Effector memory CD4-positive, alpha-beta T cell (primary cell): ENCODE measurements around the gene SLC22A23.

Experiments used
- DNase-seq, 3 donors: peaks; one replicate each; pipeline ENCODE4 v3.0.0-alpha.2; 2020
- H3K27ac ChIP-seq: 2 replicates; pipeline ENCODE4 v1.7.0; 2013; ENCODE audit warnings: mild to moderate bottlenecking, low read length, moderate library complexity; ENCODE audit not compliant: insufficient read depth, poor library complexity, severe bottlenecking
- H3K27me3 ChIP-seq: replicated peaks from 2 replicates; pipeline ENCODE4 v1.7.0; 2013; ENCODE audit warnings: mild to moderate bottlenecking, low read length; ENCODE audit not compliant: insufficient read depth, control insufficient read depth, poor library complexity, severe bottlenecking
- H3K36me3 ChIP-seq: 2 replicates; pipeline ENCODE4 v1.7.0; 2013; ENCODE audit warnings: mild to moderate bottlenecking, low read length, moderate library complexity; ENCODE audit not compliant: control insufficient read depth, insufficient read depth
- H3K4me1 ChIP-seq: 2 replicates; pipeline ENCODE4 v1.7.0; 2013; ENCODE audit warnings: low read length, mild to moderate bottlenecking; ENCODE audit not compliant: control insufficient read depth, insufficient read depth, poor library complexity, severe bottlenecking
- H3K4me3 ChIP-seq: 2 replicates; pipeline ENCODE4 v1.7.0; 2013; ENCODE audit warnings: low read length, low read depth, mild to moderate bottlenecking; ENCODE audit not compliant: insufficient read depth, poor library complexity, severe bottlenecking
- H3K9me3 ChIP-seq: 2 replicates; pipeline ENCODE4 v1.7.0; 2013; ENCODE audit warnings: mild to moderate bottlenecking, low read length, moderate library complexity; ENCODE audit not compliant: control insufficient read depth

The SLC22A23 gene

GRCh38 chr6:3397229-3398164 is 59.4 kb downstream of the SLC22A23 start:
- no peaks in the 10 kb centered on the region for H3K4me1 ChIP-seq
- no peaks in the 10 kb centered on the region for H3K27me3 ChIP-seq
- H3K9me3 ChIP-seq: no peaks in the 10 kb centered on the region
- no peaks in the 10 kb centered on the region for H3K36me3 ChIP-seq
- no peak overlapping the region for H3K27ac ChIP-seq
- DNase-seq: no peak
- H3K4me3 ChIP-seq: no peak overlapping the region

- Histone ChIP-seq H3K9me3 (no peaks in the 10 kb centered on the region), H3K4me1 (no peaks in the 10 kb centered on the region), H3K27me3 (no peaks in the 10 kb centered on the region), H3K36me3 (no peaks in the 10 kb centered on the region), H3K4me3 (no peak overlapping the region), H3K27ac (no peak overlapping the region)
- DNase-seq: no peak
These were observed 60.2 kb downstream of the SLC22A23 start for GRCh38 chr6:3396503-3397180.

- Histone ChIP-seq H3K27me3 (no peaks in the 10 kb centered on the region), H3K4me3 (no peak overlapping the region), H3K36me3 (no peaks in the 10 kb centered on the region), H3K27ac (no peak overlapping the region), H3K4me1 (no peaks in the 10 kb centered on the region), H3K9me3 (no peaks in the 10 kb centered on the region)
- DNase-seq: no peak
These were observed 62.2 kb downstream of the SLC22A23 start for GRCh38 chr6:3394671-3395070.

DNA sequence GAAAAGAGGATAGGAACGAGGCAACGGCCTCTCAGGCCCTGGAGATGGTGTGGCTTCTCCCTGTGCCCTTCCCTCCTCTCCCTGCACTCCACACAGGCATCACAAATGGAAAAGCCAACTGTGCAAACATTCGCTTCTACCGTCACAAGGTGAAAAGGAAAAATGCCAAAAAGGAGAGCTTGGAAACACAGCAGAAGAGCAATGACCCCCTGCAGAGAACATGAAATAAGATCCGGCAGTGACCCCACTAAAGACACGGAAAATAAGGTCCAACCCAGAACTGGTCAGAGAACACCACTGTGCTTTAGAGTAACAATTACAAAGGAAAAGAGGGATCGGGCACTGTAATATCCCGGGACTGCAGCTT is 63.0 kb downstream of the SLC22A23 start:
- H3K36me3 ChIP-seq: no peaks in the 10 kb centered on the region
- no peaks in the 10 kb centered on the region for H3K9me3 ChIP-seq
- H3K4me3 ChIP-seq: no peak overlapping the region
- H3K4me1 ChIP-seq: no peaks in the 10 kb centered on the region
- no peak for DNase-seq
- no peak overlapping the region for H3K27ac ChIP-seq
- H3K27me3 ChIP-seq: no peaks in the 10 kb centered on the region

GRCh38 chr6:3392930-3393835 is 63.7 kb downstream of the SLC22A23 start:
- Histone ChIP-seq H3K27me3 (no peaks in the 10 kb centered on the region), H3K9me3 (no peaks in the 10 kb centered on the region), H3K4me1 (no peaks in the 10 kb centered on the region), H3K36me3 (no peaks in the 10 kb centered on the region), H3K4me3 (no peak overlapping the region), H3K27ac (no peak overlapping the region)
- DNase-seq: no peak

- Histone ChIP-seq H3K27me3 (no peaks in the 10 kb centered on the region), H3K4me1 (no peaks in the 10 kb centered on the region), H3K27ac (no peak overlapping the region), H3K9me3 (no peaks in the 10 kb centered on the region), H3K36me3 (no peaks in the 10 kb centered on the region), H3K4me3 (no peak overlapping the region)
- no peak for DNase-seq
These were observed 64.9 kb downstream of the SLC22A23 start for GRCh38 chr6:3391902-3392458.

DNA sequence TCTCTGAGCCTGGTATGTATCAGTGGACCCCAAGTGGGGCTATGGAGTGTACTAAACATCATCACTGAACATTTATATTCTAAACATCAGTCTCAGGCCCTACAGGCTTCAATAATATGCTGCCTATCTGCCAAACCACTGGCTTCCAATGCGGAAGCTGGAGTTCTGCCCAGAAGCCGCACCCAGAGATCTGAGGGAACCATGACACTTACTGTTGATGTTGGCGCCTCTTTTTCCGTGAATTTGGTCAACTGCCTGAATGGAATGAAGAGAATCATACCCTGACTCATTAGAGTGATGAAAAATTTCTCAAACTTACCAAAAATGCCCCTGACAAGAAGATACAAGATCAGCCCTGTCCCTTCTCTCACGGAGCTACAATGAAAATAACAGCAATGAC is 66.2 kb downstream of the SLC22A23 start:
- no peak for DNase-seq
- H3K36me3 ChIP-seq: no peaks in the 10 kb centered on the region
- no peaks in the 10 kb centered on the region for H3K4me1 ChIP-seq
- H3K27me3 ChIP-seq: no peaks in the 10 kb centered on the region
- no peaks in the 10 kb centered on the region for H3K9me3 ChIP-seq
- H3K4me3 ChIP-seq: no peak overlapping the region
- no peak overlapping the region for H3K27ac ChIP-seq

DNA sequence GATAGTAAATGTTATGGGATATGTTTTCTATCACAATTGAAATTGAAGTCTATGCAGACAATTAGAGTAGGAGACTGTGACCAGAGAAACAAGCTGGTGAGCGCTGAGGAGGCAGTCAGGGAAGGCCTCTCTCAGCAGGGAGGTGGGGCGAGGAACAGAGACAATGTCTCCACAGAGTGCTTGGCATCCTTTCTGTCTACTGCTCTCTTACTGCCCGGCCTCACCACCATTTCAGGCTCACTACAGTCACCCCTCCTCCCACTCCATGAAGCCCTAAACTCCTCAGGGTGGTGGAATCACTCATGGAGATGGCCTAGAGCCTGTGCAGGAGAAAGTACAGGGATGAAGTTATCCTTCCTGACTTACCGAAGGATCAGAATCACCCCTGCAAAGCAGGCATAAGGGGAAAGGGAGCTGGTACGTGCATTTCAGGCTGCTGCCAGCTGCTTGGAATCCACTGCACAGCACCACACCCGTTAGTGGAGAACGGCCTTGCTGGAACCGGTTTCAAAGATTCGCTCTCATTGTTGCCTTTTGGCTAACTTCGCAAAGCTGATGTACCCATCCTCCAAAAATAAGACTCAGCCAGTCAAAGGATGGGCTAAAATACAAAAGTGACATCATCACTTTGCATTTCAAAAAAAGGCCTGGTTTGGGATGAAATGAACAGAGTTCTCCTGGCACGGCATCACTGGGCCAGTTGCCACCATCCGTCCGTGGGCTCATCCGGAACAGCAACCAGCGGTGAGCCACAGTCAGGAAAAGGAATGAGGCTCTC is 67.3 kb downstream of the SLC22A23 start:
- Histone ChIP-seq H3K27ac (no peak overlapping the region), H3K36me3 (no peaks in the 10 kb centered on the region)

DNA sequence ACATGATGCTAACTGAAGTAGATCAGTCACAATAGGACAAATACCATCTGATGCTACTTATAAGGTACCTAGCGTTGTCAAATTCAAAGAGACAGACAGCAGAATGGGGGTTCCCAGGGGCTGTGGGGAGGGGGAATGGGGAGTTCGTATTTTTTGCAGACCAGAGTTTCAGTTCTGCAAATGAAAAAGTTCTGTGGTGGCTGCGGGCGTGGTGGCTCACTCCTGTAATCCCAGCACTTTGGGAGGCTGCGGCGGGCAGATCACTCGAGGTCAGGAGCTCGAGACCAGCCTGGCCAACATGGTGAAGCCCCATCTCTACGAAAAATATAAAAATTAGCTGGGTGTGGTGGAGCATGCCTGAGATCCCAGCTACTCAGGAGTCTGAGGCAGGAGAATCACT is 68.1 kb downstream of the SLC22A23 start:
- no peaks in the 10 kb centered on the region for H3K27me3 ChIP-seq
- no peaks in the 10 kb centered on the region for H3K4me1 ChIP-seq
- no peak overlapping the region for H3K4me3 ChIP-seq
- H3K36me3 ChIP-seq: no peaks in the 10 kb centered on the region
- no peak overlapping the region for H3K27ac ChIP-seq
- no peak for DNase-seq
- H3K9me3 ChIP-seq: no peaks in the 10 kb centered on the region

More for the DNA sequence above, 67.3 kb downstream of the SLC22A23 start:
- no peak for DNase-seq
- Histone ChIP-seq H3K27me3 (no peaks in the 10 kb centered on the region), H3K4me1 (no peaks in the 10 kb centered on the region), H3K9me3 (no peaks in the 10 kb centered on the region), H3K4me3 (no peak overlapping the region)
